ENCODE data around the gene EHF. TPM values are rescaled to one million over a fixed set of nuclear protein-coding genes. Genes with fewer than 3 reads are reported as not detected.

EHF gene
- polyA plus RNA-seq, 1 donor from 2014 or later, result 0.17 TPM

- no peak overlapping the region for H3K27ac ChIP-seq (ENCODE audit: low read length)
- H3K27me3 ChIP-seq (ENCODE audit: insufficient read depth, low read depth, low read length), result no peaks in the 10 kb centered on the region
- H3F3A ChIP-seq (ENCODE audit: insufficient read depth, low read length, poor library complexity, severe bottlenecking), result no peaks in the 10 kb centered on the region
- no peaks in the 10 kb centered on the region for H3K79me2 ChIP-seq (replicated peaks; ENCODE audit: insufficient read depth, low read length)
- H3K9me3 ChIP-seq (ENCODE audit: low read length), result no peaks in the 10 kb centered on the region
- H3K4me3 ChIP-seq (ENCODE audit: low read length), result no peak overlapping the region
- no peaks in the 10 kb centered on the region for H4K20me1 ChIP-seq (ENCODE audit: insufficient read depth)
- H3K36me3 ChIP-seq (ENCODE audit: insufficient read depth, low read length), result no peaks in the 10 kb centered on the region
- H3K9me2 ChIP-seq (ENCODE audit: insufficient read depth, low read length), result no peaks in the 10 kb centered on the region
- no peak overlapping the region for H3K9ac ChIP-seq (ENCODE audit: low read length)
- TF ChIP-seq EZH2 (IDR thresholded peaks at IDR 0.05; ENCODE audit: borderline replicate concordance, insufficient read depth, low read length, poor library complexity, severe bottlenecking), result no peak
- no peak for TF ChIP-seq RAD21 (conservative IDR thresholded peaks at IDR 0.05)
- no peak for TF ChIP-seq POLR2AphosphoS5 (IDR thresholded peaks at IDR 0.05)
- TF ChIP-seq EP300 (conservative IDR thresholded peaks at IDR 0.05; ENCODE audit: poor library complexity, severe bottlenecking), result no peak
- no peak for TF ChIP-seq CTCF (IDR thresholded peaks at IDR 0.05; ENCODE audit: poor library complexity, severe bottlenecking)
- no peak for TF ChIP-seq REST (IDR thresholded peaks at IDR 0.05; ENCODE audit: borderline replicate concordance)
- TF ChIP-seq TAF1 (IDR thresholded peaks at IDR 0.05; ENCODE audit: low read depth), result no peak
- TF ChIP-seq MXI1 (conservative IDR thresholded peaks at IDR 0.05; ENCODE audit: poor library complexity, severe bottlenecking), result no peak
- TF ChIP-seq SMC3 (conservative IDR thresholded peaks at IDR 0.05; ENCODE audit: poor library complexity), result no peak
- no peak overlapping the region for H3K4me2 ChIP-seq (ENCODE audit: low read length)
- no peak overlapping the region for H2AFZ ChIP-seq (ENCODE audit: low read depth, low read length)
Observed at GRCh38 chr11:34599406-34599945, 21.4 kb upstream of the EHF start.

GRCh38 chr11:34600339-34601084, 20.4 kb upstream of the EHF start:
- TF ChIP-seq EZH2 (IDR thresholded peaks at IDR 0.05; ENCODE audit: borderline replicate concordance, insufficient read depth, low read length, poor library complexity, severe bottlenecking) (no peak), POLR2AphosphoS5 (IDR thresholded peaks at IDR 0.05) (no peak), MXI1 (conservative IDR thresholded peaks at IDR 0.05; ENCODE audit: poor library complexity, severe bottlenecking) (no peak), EP300 (conservative IDR thresholded peaks at IDR 0.05; ENCODE audit: poor library complexity, severe bottlenecking) (no peak), TAF1 (IDR thresholded peaks at IDR 0.05; ENCODE audit: low read depth) (no peak), SMC3 (conservative IDR thresholded peaks at IDR 0.05; ENCODE audit: poor library complexity) (no peak), RAD21 (conservative IDR thresholded peaks at IDR 0.05) (no peak), CTCF (IDR thresholded peaks at IDR 0.05; ENCODE audit: poor library complexity, severe bottlenecking) (no peak)
- Histone ChIP-seq H3K27ac (ENCODE audit: low read length) (no peak overlapping the region), H3K4me2 (ENCODE audit: low read length) (no peak overlapping the region)

More at GRCh38 chr11:34600339-34601084, 20.4 kb upstream of the EHF start:
- no peaks in the 10 kb centered on the region for H3F3A ChIP-seq (ENCODE audit: insufficient read depth, low read length, poor library complexity, severe bottlenecking)
- no peak overlapping the region for H3K4me3 ChIP-seq (ENCODE audit: low read length)
- H3K9me2 ChIP-seq (ENCODE audit: insufficient read depth, low read length), result no peaks in the 10 kb centered on the region
- H3K9me3 ChIP-seq (ENCODE audit: low read length), result no peaks in the 10 kb centered on the region
- H3K36me3 ChIP-seq (ENCODE audit: insufficient read depth, low read length), result no peaks in the 10 kb centered on the region
- H4K20me1 ChIP-seq (ENCODE audit: insufficient read depth), result no peaks in the 10 kb centered on the region
- no peaks in the 10 kb centered on the region for H3K79me2 ChIP-seq (replicated peaks; ENCODE audit: insufficient read depth, low read length)
- no peak overlapping the region for H3K9ac ChIP-seq (ENCODE audit: low read length)
- H3K27me3 ChIP-seq (ENCODE audit: insufficient read depth, low read depth, low read length), result no peaks in the 10 kb centered on the region
- no peak overlapping the region for H2AFZ ChIP-seq (ENCODE audit: low read depth, low read length)
